ENCODE results near the gene CNTN5. TPM values are rescaled to one million over a fixed set of nuclear protein-coding genes. Genes with fewer than 3 reads are reported as not detected.

CNTN5 gene
- total RNA-seq, 4 donors from 2014 or later: not detected

- intact Hi-C loops (cut with DNase I; ENCODE audit: low total_unique reads): no loop called here
- no peak overlapping the region for H3K4me3 ChIP-seq (ENCODE audit: low read depth, poor library complexity, severe bottlenecking)
- TF ChIP-seq POLR2A (IDR thresholded peaks at IDR 0.05) (no peak), CTCF (IDR thresholded peaks at IDR 0.05) (no peak)
- DNase-seq (ENCODE audit: low spot score in 2 of 2): no peak
- 52 to 61% methylated on average over 4 of the region's 4 CpGs for WGBS, 2 donors
Observed at GRCh38 chr11:100105255-100105981, 1084.7 kb downstream of the CNTN5 start.

GRCh38 chr11:100105982-100106358 is 1085.2 kb downstream of the CNTN5 start:
- intact Hi-C loops (cut with DNase I; ENCODE audit: low total_unique reads): no loop called here
- WGBS, 2 donors: 31 to 34% methylated on average over 3 of the region's 3 CpGs
- TF ChIP-seq CTCF (IDR thresholded peaks at IDR 0.05) (no peak), POLR2A (IDR thresholded peaks at IDR 0.05) (no peak)
- DNase-seq (ENCODE audit: low spot score in 2 of 2): no peak
- no peak overlapping the region for H3K4me3 ChIP-seq (ENCODE audit: low read depth, poor library complexity, severe bottlenecking)

- intact Hi-C loops (cut with DNase I; ENCODE audit: low total_unique reads): no loop called here
- 33 to 36% methylated on average over 1 of the region's 1 CpG for WGBS, 2 donors
- no peak for DNase-seq (ENCODE audit: low spot score in 2 of 2)
- H3K4me3 ChIP-seq (ENCODE audit: low read depth, poor library complexity, severe bottlenecking): no peak overlapping the region
- TF ChIP-seq CTCF (IDR thresholded peaks at IDR 0.05): no peak
- TF ChIP-seq POLR2A (IDR thresholded peaks at IDR 0.05): no peak
Observed at GRCh38 chr11:100119176-100119575, 1098.4 kb downstream of the CNTN5 start.

- DNase-seq (ENCODE audit: low spot score in 2 of 2): no peak
- no peak for TF ChIP-seq CTCF (IDR thresholded peaks at IDR 0.05)
- H3K4me3 ChIP-seq (ENCODE audit: low read depth, poor library complexity, severe bottlenecking): no peak overlapping the region
- 92 to 99% methylated on average over 2 of the region's 2 CpGs for WGBS, 2 donors
- intact Hi-C loops (cut with DNase I; ENCODE audit: low total_unique reads): no loop called here
Observed at GRCh38 chr11:100133114-100133513, 1112.4 kb downstream of the CNTN5 start.

GRCh38 chr11:100141201-100141600 is 1120.5 kb downstream of the CNTN5 start:
- DNase-seq (ENCODE audit: low spot score in 2 of 2): no peak
- TF ChIP-seq POLR2A (IDR thresholded peaks at IDR 0.05) (no peak), CTCF (IDR thresholded peaks at IDR 0.05) (no peak)
- H3K4me3 ChIP-seq (ENCODE audit: low read depth, poor library complexity, severe bottlenecking): no peak overlapping the region
- intact Hi-C loops (cut with DNase I; ENCODE audit: low total_unique reads): no loop called here
- 51 to 61% methylated on average over 3 of the region's 3 CpGs for WGBS, 2 donors

GRCh38 chr11:100151944-100152343 is 1131.2 kb downstream of the CNTN5 start:
- TF ChIP-seq CTCF (IDR thresholded peaks at IDR 0.05) (no peak), POLR2A (IDR thresholded peaks at IDR 0.05) (no peak)
- WGBS, 2 donors: 35 to 37% methylated on average over 6 of the region's 6 CpGs
- H3K4me3 ChIP-seq (ENCODE audit: low read depth, poor library complexity, severe bottlenecking): no peak overlapping the region
- intact Hi-C loops (cut with DNase I; ENCODE audit: low total_unique reads): no loop called here
- peak in 1 of 2 donors; percentile 23 for DNase-seq (ENCODE audit: low spot score in 2 of 2)

All from lower leg skin (tissue), 4 donors.